CD4-positive, alpha-beta T cell treated with Interleukin-17A for 4 hours (primary cell): ENCODE results near the gene KAZN.
"Not testable (repeated sequence)": the region's sequence is repeated elsewhere in the genome, so short reads cannot be mapped to it uniquely, and the experiment has no call there.

ENCODE experiments used
- DNase-seq: peaks from one replicate; pipeline ENCODE4 v3.0.0-alpha.2; 2020; ENCODE audit warnings: mixed read lengths

Gene KAZN

GRCh38 chr1:15128520-15129313, 530.2 kb downstream of the KAZN start:
- peak; percentile 66 for DNase-seq

- DNase-seq, result no peak
Observed at GRCh38 chr1:15129944-15130343, 531.5 kb downstream of the KAZN start.

DNA sequence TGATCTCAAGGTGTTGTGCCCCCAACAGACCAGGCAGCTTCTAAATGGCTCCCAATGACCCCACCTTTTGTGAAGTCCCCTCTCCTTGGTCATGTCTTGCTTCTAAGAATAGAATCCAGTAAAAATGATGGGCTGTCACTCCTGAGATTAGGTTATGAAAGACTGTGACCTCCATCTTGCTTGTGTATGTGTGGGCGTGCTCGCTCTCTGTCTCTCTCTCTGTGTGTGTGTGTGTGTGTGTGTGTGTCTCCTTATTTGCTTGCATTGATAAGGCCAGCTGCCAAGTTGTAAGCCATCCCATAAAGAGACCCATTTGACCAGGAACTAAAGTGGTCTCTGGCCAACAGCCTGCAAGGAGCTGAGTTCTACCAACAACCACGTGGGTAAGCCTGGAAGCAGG, 532.1 kb downstream of the KAZN start:
- DNase-seq, result no peak

- no peak for DNase-seq
Observed at GRCh38 chr1:15132965-15133364, 534.5 kb downstream of the KAZN start.

GRCh38 chr1:15134285-15134684, 535.8 kb downstream of the KAZN start:
- no peak for DNase-seq

DNA sequence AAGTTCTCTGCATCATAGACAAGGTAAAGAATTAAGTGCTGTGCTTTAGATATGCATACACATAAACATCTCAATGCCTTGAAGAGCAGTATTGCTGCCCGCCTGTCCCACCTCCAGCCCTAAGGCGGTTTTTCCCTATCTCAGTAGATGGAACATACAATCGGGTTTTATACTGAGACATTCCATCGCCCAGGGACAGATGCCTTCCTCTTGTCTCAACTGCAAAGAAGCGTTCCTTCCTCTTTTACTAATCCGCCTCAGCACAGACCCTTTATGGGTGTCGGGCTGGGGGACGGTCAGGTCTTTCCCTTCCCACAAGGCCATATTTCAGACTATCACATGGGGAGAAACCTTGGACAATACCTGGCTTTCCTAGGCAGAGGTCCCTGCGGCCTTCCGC, 537.1 kb downstream of the KAZN start:
- not testable (repeated sequence) for DNase-seq

- no peak for DNase-seq
Observed at GRCh38 chr1:15137809-15138208, 539.3 kb downstream of the KAZN start.

- no peak for DNase-seq
Observed at GRCh38 chr1:15139654-15140350, 541.3 kb downstream of the KAZN start.

DNA sequence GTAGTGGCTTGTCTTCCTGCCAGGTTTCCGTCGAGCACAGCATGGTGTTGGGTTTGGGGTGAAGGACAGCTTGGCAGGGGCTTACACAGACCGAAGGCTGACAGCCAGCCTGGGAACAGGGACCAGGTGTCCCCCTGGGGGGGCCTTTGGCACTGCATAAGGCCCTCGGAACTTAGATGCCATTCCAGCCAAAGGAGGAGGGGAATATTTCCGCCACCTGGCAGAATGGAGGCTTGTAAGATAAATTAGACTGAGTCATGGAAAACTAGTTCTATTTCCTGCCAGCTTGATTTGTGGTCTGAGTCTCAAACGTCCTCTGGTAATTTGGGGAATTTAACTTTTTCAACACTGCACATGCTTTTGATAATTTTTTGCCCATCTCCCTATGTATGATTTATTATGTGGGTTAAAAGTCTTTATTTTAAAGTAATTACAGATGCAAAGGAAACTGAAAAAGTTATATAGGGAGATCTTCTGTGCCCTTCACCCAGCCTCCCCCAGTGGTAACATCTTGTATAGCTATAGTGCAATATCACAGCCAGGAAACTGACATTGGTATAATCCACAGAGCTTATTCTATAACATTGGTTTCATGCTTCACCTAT, 543.6 kb downstream of the KAZN start:
- DNase-seq, result no peak

GRCh38 chr1:15145327-15145726, 546.8 kb downstream of the KAZN start:
- no peak for DNase-seq

DNA sequence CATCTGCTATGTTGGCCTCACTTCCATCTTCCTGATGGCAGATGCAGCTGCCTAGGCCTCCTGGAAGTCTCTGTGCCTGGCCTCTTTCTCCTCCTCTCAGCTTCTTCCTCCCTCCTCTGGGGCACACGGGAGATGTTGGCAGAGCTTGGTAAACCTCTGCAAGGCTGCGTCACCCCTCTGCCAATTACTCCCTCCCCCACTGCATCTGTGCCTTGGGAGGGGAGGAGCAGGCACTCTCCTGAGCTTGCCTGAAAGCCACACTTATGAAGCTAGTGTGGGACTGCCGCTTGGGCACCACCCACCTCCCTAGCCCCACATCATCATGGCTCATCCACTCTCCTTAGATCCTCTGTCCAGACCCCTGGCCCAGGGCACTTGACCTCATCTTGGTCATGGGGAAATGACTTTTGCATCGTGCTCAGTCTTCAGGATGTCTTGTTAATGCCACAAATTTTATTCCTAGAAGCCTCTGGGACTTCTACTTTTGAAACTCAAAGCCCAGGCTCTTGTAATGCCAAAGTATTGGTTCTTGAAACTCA, 547.7 kb downstream of the KAZN start:
- no peak for DNase-seq

- DNase-seq, result no peak
Observed at GRCh38 chr1:15146971-15147376, 548.5 kb downstream of the KAZN start.

GRCh38 chr1:15148004-15148403, 549.5 kb downstream of the KAZN start:
- no peak for DNase-seq

DNA sequence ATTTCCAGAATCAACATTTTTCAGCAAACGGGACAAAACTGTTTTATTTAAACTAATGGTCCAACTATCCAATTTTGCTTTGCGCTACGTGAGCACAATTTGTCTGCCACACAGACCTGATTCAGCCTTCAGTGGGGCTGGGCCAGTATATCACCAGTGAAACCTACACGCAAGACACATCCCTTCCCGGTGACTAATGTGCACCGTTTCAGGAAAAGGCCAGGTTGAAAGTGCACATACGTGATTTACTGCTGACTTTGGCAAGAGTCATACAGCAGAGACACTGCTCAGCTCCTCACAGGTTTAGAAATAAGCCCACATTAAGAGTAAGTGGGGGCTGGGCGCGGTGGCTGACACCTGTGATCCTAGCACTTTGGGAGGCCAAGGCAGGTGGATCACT, 550.0 kb downstream of the KAZN start:
- DNase-seq, result no peak

DNA sequence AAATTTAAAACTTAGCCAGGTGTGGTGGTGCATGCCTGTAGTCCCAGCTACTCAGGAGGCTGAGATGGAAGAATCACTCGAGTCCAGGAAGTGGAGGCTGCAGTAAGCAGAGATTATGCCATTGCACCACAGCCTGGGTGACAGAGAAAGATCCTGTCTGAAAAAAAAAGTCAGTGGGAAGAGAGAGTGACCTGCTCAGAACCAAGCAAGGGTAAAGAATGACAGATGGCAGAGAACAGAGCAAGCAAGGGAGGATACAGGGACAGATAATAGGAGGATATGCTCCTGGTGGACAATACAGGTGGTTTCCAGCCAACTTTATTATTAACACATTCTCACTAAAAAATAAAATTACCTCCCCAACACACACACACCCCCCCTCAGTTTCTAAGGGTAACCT, 550.5 kb downstream of the KAZN start:
- DNase-seq, result no peak

GRCh38 chr1:15150376-15150775, 551.9 kb downstream of the KAZN start:
- DNase-seq, result no peak

DNA sequence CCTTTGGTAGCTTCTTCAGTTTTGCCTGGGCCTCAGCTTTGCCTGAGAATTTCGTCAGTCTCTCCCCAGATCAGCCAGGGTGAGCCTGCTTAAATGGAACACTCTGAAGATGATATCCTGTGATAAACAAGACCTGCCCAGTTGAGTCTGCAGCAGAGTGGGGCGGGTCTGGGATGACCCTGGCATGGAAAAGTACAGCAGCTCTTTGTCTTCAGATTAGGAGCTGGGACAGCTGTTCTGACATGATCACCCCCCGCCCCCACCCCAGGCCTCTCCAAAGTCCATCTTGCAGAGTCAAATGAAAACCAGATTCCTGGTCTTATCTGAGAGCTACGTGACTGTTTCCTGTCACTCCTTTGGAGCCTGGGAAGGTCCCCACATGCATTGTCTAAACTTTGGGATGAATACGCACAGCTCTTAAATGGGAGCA, 552.9 kb downstream of the KAZN start:
- no peak for DNase-seq

- no peak for DNase-seq
Observed at GRCh38 chr1:15151871-15152270, 553.4 kb downstream of the KAZN start.

- DNase-seq, result no peak
Observed at GRCh38 chr1:15152318-15153183, 554.1 kb downstream of the KAZN start.

GRCh38 chr1:15153184-15153841, 554.8 kb downstream of the KAZN start, which contains the start of gene TMEM51:
TMEM51 (plus strand) TSS chr1:15153747; CDS start chr1:15215088, 61,341 bp downstream.
- no peak for DNase-seq

DNA sequence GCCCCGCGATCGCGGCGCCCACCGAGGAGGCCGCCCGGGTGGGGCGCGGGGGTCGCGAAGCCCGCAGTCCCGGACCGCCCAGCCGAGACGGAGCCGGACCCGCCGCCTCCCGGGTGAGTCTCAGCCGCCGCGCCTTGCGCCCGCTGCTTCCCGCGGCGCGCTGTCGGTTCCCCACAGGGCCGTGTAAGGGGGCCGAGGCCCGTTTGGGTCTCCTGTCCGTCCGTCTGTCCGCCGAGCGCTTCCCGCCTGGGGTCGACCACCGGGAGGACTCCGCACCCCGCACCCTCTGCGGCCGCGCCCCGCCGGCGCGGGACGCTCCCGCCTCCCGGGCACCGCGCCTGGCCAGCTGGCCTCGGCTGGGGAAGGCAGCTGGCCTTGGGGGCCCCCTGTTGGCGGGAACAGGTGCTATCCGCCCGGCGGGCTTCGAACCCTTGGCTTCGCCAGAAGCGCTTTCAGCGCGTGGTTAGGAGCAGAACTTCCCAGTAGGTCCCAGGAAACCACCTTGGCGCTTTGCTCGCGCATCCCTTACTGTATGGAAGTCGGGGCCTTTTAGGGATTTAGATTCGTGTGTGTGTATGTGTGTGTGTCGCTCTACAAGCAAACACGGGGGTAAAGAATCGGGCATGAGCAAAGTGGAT, 555.5 kb downstream of the KAZN start:
- no peak for DNase-seq
